Neural cell (in vitro differentiated cells): Measurements from ENCODE around the gene ISL2. TPM values are rescaled to one million over a fixed set of nuclear protein-coding genes. Genes with fewer than 3 reads are reported as not detected.
A peak's percentile ranks its signal among the peaks of the same experiment; 100 is the strongest.

Source experiments
- H2AFZ ChIP-seq: fragments of 200-600, 300-800 bp; sonication (generic), shearing (Covaris generic); 2 replicates; pipeline ENCODE4 v1.6.0; 2014; ENCODE audit warnings: low read depth, mild to moderate bottlenecking, antibody characterized with exemption, low read length, moderate library complexity
- H3F3A ChIP-seq: fragments of 200-600 bp; shearing (Covaris generic); 2 replicates; pipeline ENCODE4 v1.6.1; 2016; ENCODE audit warnings: mild to moderate bottlenecking, moderate library complexity, mixed read lengths, antibody characterized with exemption, low read length; ENCODE audit not compliant: insufficient read depth, poor library complexity, severe bottlenecking
- H3K27ac ChIP-seq: fragments of 200-600, 300-800 bp; sonication (generic), shearing (Covaris generic); 2 replicates; pipeline ENCODE4 v1.5.1; 2014; ENCODE audit warnings: mild to moderate bottlenecking, low read length, moderate library complexity
- H3K27me3 ChIP-seq: fragments of 300-800, 200-600 bp; sonication (generic), shearing (Covaris generic); 2 replicates; pipeline ENCODE4 v1.6.0; 2014; ENCODE audit warnings: mild to moderate bottlenecking, low read depth, low read length, moderate library complexity; ENCODE audit not compliant: insufficient read depth
- H3K36me3 ChIP-seq: fragments of 300-800, 200-600 bp; sonication (generic), shearing (Covaris generic); 2 replicates; pipeline ENCODE4 v1.5.1; 2014; ENCODE audit warnings: mild to moderate bottlenecking, antibody characterized with exemption, low read length, moderate library complexity; ENCODE audit not compliant: insufficient read depth
- H3K4me2 ChIP-seq: fragments of 300-800, 200-600 bp; sonication (generic), shearing (Covaris generic); 2 replicates; pipeline ENCODE4 v1.6.0; 2014; ENCODE audit warnings: mild to moderate bottlenecking, low read length
- H3K4me3 ChIP-seq: fragments of 300-800, 200-600 bp; sonication (generic), shearing (Covaris generic); 2 replicates; pipeline ENCODE4 v1.5.1; 2014; ENCODE audit warnings: mild to moderate bottlenecking, low read length, moderate library complexity
- H3K79me2 ChIP-seq: fragments of 200-600 bp; shearing (Covaris generic); replicated peaks from 2 replicates; pipeline ENCODE4 v1.6.0; 2014; ENCODE audit warnings: mild to moderate bottlenecking, low read length, moderate library complexity; ENCODE audit not compliant: insufficient read depth
- H3K9ac ChIP-seq: fragments of 300-800, 200-600 bp; sonication (generic), shearing (Covaris generic); 2 replicates; pipeline ENCODE4 v1.6.1; 2016; ENCODE audit warnings: mild to moderate bottlenecking, low read length, mixed read lengths
- H3K9me2 ChIP-seq: fragments of 200-600 bp; shearing (Covaris generic); 2 replicates; pipeline ENCODE4 v1.6.1; 2016; ENCODE audit warnings: mild to moderate bottlenecking, low read length, mixed read lengths; ENCODE audit not compliant: insufficient read depth
- H3K9me3 ChIP-seq: fragments of 200-600, 300-800 bp; sonication (generic), shearing (Covaris generic); 2 replicates; pipeline ENCODE4 v1.6.1; 2016; ENCODE audit warnings: mild to moderate bottlenecking, mixed run types, low read length, moderate library complexity, mixed read lengths
- H4K20me1 ChIP-seq: fragments of 200-600 bp; shearing (Covaris generic); 2 replicates; pipeline ENCODE4 v1.6.1; 2016; ENCODE audit warnings: mild to moderate bottlenecking, mixed run types; ENCODE audit not compliant: insufficient read depth
- EP300 ChIP-seq: fragments of 450-650 bp; conservative IDR thresholded peaks from 2 replicates; pipeline ENCODE4 v1.6.1; 2014; ENCODE audit warnings: antibody characterized with exemption, mild to moderate bottlenecking, moderate library complexity; ENCODE audit not compliant: poor library complexity, severe bottlenecking
- POLR2AphosphoS5 ChIP-seq: IDR thresholded peaks from 2 replicates; pipeline ENCODE4 v1.6.1; 2012
- RAD21 ChIP-seq: fragments of 450-650 bp; conservative IDR thresholded peaks from 2 replicates; pipeline ENCODE4 v1.6.1; 2014; ENCODE audit warnings: antibody characterized with exemption, mild to moderate bottlenecking, moderate library complexity
- TAF1 ChIP-seq: IDR thresholded peaks from 2 replicates; pipeline ENCODE4 v1.6.1; 2012; ENCODE audit warnings: low read depth
- polyA plus RNA-seq: library from polyadenylated mRNA; depleted of rRNA; stranded (reverse); fragments of >200 nt; gene quantifications from 2 replicates; pipeline ENCODE4 v1.2.3, GENCODE V29; 2014
- TF ChIP-seq, protein P1 (sequence below): fragments of 450-650 bp; IDR thresholded peaks from 2 replicates; pipeline ENCODE4 v1.5.1; 2014; ENCODE audit warnings: antibody characterized with exemption, mild to moderate bottlenecking, moderate library complexity; ENCODE audit not compliant: poor library complexity, severe bottlenecking
- TF ChIP-seq, protein P2 (sequence below): IDR thresholded peaks from 2 replicates; pipeline ENCODE4 v1.6.1; 2012; ENCODE audit warnings: borderline replicate concordance

ISL2 gene
- polyA plus RNA-seq, 1 donor from 2014 or later, result not detected

DNA sequence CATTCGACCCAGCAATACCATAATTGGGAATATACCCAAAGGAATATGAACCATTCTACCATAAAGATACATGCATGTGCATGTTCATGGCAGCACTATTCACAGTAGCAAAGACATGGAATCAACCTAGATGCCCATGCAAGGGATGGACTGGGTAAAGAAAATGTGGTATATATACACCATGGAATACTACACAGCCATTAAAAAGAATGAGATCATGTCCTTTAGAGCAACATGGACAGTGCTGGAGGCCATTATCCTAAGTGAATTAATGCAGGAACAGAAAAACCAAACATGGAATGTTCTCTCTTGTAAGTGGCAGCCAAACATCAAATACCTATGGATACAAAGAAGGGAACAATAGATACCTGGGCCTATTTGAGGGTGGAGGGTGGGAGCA lies 32.7 kb upstream of the ISL2 start:
- Histone ChIP-seq H4K20me1 (no peaks in the 10 kb centered on the region), H3K4me3 (no peak overlapping the region), H3K79me2 (peaks cover 45% of the 10 kb centered on the region), H3K9me2 (no peaks in the 10 kb centered on the region), H3K4me2 (no peak overlapping the region), H2AFZ (no peak overlapping the region), H3K27ac (no peak overlapping the region), H3K9ac (no peak overlapping the region), H3K36me3 (no peaks in the 10 kb centered on the region), H3K27me3 (no peaks in the 10 kb centered on the region), H3K9me3 (no peaks in the 10 kb centered on the region), H3F3A (no peaks in the 10 kb centered on the region)
- TF ChIP-seq POLR2AphosphoS5 (no peak), RAD21 (no peak), EP300 (no peak), TAF1 (no peak)
- TF ChIP-seq, protein P1, sequence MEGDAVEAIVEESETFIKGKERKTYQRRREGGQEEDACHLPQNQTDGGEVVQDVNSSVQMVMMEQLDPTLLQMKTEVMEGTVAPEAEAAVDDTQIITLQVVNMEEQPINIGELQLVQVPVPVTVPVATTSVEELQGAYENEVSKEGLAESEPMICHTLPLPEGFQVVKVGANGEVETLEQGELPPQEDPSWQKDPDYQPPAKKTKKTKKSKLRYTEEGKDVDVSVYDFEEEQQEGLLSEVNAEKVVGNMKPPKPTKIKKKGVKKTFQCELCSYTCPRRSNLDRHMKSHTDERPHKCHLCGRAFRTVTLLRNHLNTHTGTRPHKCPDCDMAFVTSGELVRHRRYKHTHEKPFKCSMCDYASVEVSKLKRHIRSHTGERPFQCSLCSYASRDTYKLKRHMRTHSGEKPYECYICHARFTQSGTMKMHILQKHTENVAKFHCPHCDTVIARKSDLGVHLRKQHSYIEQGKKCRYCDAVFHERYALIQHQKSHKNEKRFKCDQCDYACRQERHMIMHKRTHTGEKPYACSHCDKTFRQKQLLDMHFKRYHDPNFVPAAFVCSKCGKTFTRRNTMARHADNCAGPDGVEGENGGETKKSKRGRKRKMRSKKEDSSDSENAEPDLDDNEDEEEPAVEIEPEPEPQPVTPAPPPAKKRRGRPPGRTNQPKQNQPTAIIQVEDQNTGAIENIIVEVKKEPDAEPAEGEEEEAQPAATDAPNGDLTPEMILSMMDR, result no peak

DNA sequence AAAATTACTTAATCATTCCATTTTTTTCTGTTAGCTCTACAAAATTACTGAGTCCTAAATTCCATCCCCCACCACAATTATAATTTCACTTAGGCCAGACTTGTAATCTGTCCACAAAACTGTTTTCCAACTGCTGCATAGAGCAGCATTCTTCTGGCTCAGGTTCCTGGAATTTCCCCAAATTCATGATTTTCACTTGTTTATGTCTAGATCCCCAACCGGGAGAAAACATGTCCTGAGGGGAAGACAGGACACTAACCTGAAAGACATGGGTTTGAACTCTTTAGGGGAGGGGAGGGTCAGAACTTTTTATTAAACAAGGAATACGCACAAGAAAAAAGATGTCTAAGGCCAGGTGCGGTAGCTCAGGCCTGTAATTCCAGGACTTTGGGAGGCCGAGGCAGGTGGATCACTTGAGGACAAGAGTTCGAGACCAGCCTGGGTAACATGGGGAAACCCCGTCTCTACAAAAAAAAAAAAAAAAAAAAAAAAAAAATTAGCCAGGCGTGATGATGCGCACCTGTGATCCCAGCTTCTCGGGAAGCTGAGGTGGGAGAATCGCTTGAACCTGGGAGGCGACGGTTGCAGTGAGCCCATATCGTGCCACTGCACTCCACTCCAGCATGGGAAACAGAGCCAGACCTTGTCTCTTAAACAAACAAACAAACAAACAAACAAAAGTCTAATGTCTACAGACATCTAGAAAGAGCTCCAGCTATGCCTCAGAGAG lies 26.8 kb upstream of the ISL2 start:
- Histone ChIP-seq H4K20me1 (no peaks in the 10 kb centered on the region), H3K4me2 (peak overlapping the region; percentile 86)

More for the DNA sequence above, 26.8 kb upstream of the ISL2 start:
- Histone ChIP-seq H3K27ac (no peak overlapping the region), H2AFZ (no peak overlapping the region), H3K9me2 (no peaks in the 10 kb centered on the region), H3K27me3 (no peaks in the 10 kb centered on the region), H3K4me3 (peak overlapping the region; percentile 84), H3K79me2 (peaks cover 47% of the 10 kb centered on the region), H3F3A (no peaks in the 10 kb centered on the region), H3K36me3 (no peaks in the 10 kb centered on the region), H3K9ac (no peak overlapping the region), H3K9me3 (no peaks in the 10 kb centered on the region)
- TF ChIP-seq POLR2AphosphoS5 (no peak), EP300 (no peak)
- TF ChIP-seq, protein P2, sequence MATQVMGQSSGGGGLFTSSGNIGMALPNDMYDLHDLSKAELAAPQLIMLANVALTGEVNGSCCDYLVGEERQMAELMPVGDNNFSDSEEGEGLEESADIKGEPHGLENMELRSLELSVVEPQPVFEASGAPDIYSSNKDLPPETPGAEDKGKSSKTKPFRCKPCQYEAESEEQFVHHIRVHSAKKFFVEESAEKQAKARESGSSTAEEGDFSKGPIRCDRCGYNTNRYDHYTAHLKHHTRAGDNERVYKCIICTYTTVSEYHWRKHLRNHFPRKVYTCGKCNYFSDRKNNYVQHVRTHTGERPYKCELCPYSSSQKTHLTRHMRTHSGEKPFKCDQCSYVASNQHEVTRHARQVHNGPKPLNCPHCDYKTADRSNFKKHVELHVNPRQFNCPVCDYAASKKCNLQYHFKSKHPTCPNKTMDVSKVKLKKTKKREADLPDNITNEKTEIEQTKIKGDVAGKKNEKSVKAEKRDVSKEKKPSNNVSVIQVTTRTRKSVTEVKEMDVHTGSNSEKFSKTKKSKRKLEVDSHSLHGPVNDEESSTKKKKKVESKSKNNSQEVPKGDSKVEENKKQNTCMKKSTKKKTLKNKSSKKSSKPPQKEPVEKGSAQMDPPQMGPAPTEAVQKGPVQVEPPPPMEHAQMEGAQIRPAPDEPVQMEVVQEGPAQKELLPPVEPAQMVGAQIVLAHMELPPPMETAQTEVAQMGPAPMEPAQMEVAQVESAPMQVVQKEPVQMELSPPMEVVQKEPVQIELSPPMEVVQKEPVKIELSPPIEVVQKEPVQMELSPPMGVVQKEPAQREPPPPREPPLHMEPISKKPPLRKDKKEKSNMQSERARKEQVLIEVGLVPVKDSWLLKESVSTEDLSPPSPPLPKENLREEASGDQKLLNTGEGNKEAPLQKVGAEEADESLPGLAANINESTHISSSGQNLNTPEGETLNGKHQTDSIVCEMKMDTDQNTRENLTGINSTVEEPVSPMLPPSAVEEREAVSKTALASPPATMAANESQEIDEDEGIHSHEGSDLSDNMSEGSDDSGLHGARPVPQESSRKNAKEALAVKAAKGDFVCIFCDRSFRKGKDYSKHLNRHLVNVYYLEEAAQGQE, result no peak
